A673 (cell line): ENCODE results near the gene ZSWIM9. TPM values are rescaled to one million over a fixed set of nuclear protein-coding genes. Genes with fewer than 3 reads are reported as not detected.

ENCODE experiments used
- BruUV-seq: library from RNA; stranded (reverse); fragments of 400-500 nt; replicated peaks from 2 replicates; lab custom pipeline; 2021; lab: Mats Ljungman, UMichigan
- CTCF ChIA-PET: fragments of 300-600 bp; sonication (Branson Sonifier 250); formaldehyde crosslinking; loops from one replicate; lab custom pipeline; 2022; ENCODE audit warnings: antibody characterized with exemption; lab: Charles Lee
- POLR2A ChIA-PET: fragments of 300-600 bp; sonication (Branson Sonifier 250); formaldehyde crosslinking; loops from one replicate; lab custom pipeline; 2022; ENCODE audit warnings: antibody characterized with exemption; ENCODE audit not compliant: low non-redundant PET; lab: Charles Lee
- DNase-seq: peaks from one replicate; pipeline ENCODE4 v3.0.0-alpha.2; 2015; ENCODE audit warnings: low spot score
- H3K27ac ChIP-seq: fragments of 200-600 bp; sonication (generic); 2 replicates; pipeline ENCODE4 v1.5.1; 2016; ENCODE audit warnings: mixed run types, low read depth, mild to moderate bottlenecking, mixed read lengths, antibody characterized with exemption, low read length; ENCODE audit not compliant: poor library complexity, severe bottlenecking
- H3K27me3 ChIP-seq: fragments of 200-600 bp; sonication (generic); replicated peaks from 2 replicates; pipeline ENCODE4 v1.6.1; 2017; ENCODE audit warnings: mixed run types, low read depth, mild to moderate bottlenecking, mixed read lengths, antibody characterized with exemption, low read length; ENCODE audit not compliant: insufficient read depth, poor library complexity
- H3K36me3 ChIP-seq: fragments of 200-600 bp; sonication (generic); 2 replicates; pipeline ENCODE4 v1.6.1; 2016; ENCODE audit warnings: mixed run types, mild to moderate bottlenecking, mixed read lengths, antibody characterized with exemption, low read length; ENCODE audit not compliant: insufficient read depth, poor library complexity, severe bottlenecking
- H3K4me1 ChIP-seq: fragments of 200-600 bp; sonication (generic); 2 replicates; pipeline ENCODE4 v1.6.1; 2017; ENCODE audit warnings: mixed run types, mild to moderate bottlenecking, mixed read lengths, antibody characterized with exemption, low read length; ENCODE audit not compliant: insufficient read depth, poor library complexity, severe bottlenecking
- H3K4me3 ChIP-seq: fragments of 200-600 bp; sonication (generic); 2 replicates; pipeline ENCODE4 v1.5.1; 2016; ENCODE audit warnings: low read depth, mixed run types, mild to moderate bottlenecking, mixed read lengths, low read length; ENCODE audit not compliant: poor library complexity, severe bottlenecking
- H3K9me3 ChIP-seq: fragments of 200-600 bp; sonication (generic); 2 replicates; pipeline ENCODE4 v1.6.1; 2016; ENCODE audit warnings: mixed run types, low read depth, mild to moderate bottlenecking, mixed read lengths, antibody characterized with exemption, low read length; ENCODE audit not compliant: poor library complexity, severe bottlenecking
- EZH2 ChIP-seq: fragments of 200-600 bp; sonication (generic); IDR thresholded peaks from 2 replicates; pipeline ENCODE4 v1.6.1; 2017; ENCODE audit warnings: borderline replicate concordance, low read depth, mild to moderate bottlenecking, mixed read lengths, antibody characterized with exemption, low read length; ENCODE audit not compliant: poor library complexity, severe bottlenecking
- intact Hi-C: fragments of 100-400 bp; cut with micrococcal nuclease; formaldehyde crosslinking; loops from one replicate; pipeline ENCODE4 v1.10.0; 2022; ENCODE audit not compliant: unreplicated experiment
- total RNA-seq: library from RNA; stranded (reverse); gene quantifications from 2 replicates; pipeline ENCODE4 v1.2.3, GENCODE V29; 2021
- TF ChIP-seq, protein P1 (sequence below): fragments of 300-800, 200-600 bp; sonication (generic); conservative IDR thresholded peaks from 2 replicates; pipeline ENCODE4 v1.5.1; 2017; ENCODE audit warnings: low read depth, mild to moderate bottlenecking, antibody characterized with exemption, low read length, moderate library complexity, mixed read lengths

ZSWIM9 gene
- total RNA-seq, 1 experiment from 2014 or later: 12.0 TPM

GRCh38 chr19:48194844-48195830 lies 24.7 kb downstream of the ZSWIM9 start:
- Histone ChIP-seq H3K27ac (no peak overlapping the region), H3K4me3 (no peak overlapping the region), H3K4me1 (peaks cover 15% of the 10 kb centered on the region), H3K9me3 (no peaks in the 10 kb centered on the region), H3K36me3 (no peaks in the 10 kb centered on the region), H3K27me3 (no peaks in the 10 kb centered on the region)
- ChIA-PET POLR2A (no interaction called here), CTCF (no interaction called here)
- DNase-seq: no peak
- TF ChIP-seq EZH2: no peak
- TF ChIP-seq, protein P1, sequence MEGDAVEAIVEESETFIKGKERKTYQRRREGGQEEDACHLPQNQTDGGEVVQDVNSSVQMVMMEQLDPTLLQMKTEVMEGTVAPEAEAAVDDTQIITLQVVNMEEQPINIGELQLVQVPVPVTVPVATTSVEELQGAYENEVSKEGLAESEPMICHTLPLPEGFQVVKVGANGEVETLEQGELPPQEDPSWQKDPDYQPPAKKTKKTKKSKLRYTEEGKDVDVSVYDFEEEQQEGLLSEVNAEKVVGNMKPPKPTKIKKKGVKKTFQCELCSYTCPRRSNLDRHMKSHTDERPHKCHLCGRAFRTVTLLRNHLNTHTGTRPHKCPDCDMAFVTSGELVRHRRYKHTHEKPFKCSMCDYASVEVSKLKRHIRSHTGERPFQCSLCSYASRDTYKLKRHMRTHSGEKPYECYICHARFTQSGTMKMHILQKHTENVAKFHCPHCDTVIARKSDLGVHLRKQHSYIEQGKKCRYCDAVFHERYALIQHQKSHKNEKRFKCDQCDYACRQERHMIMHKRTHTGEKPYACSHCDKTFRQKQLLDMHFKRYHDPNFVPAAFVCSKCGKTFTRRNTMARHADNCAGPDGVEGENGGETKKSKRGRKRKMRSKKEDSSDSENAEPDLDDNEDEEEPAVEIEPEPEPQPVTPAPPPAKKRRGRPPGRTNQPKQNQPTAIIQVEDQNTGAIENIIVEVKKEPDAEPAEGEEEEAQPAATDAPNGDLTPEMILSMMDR: no peak
- intact Hi-C loops: no loop called here
- BruUV-seq: no TSS peak

- H3K36me3 ChIP-seq: no peaks in the 10 kb centered on the region
- BruUV-seq: no TSS peak
- H3K27me3 ChIP-seq: no peaks in the 10 kb centered on the region
- intact Hi-C loops: no loop called here
- ChIA-PET CTCF (no interaction called here), POLR2A (no interaction called here)
- no peak for DNase-seq
- TF ChIP-seq, protein P1: no peak
- no peak for TF ChIP-seq EZH2
- H3K4me3 ChIP-seq: no peak overlapping the region
- peak overlapping the region; percentile 10 for H3K27ac ChIP-seq
- peaks cover 7% of the 10 kb centered on the region for H3K4me1 ChIP-seq
- H3K9me3 ChIP-seq: no peaks in the 10 kb centered on the region
Observed at GRCh38 chr19:48196321-48196763, 25.9 kb downstream of the ZSWIM9 start.

DNA sequence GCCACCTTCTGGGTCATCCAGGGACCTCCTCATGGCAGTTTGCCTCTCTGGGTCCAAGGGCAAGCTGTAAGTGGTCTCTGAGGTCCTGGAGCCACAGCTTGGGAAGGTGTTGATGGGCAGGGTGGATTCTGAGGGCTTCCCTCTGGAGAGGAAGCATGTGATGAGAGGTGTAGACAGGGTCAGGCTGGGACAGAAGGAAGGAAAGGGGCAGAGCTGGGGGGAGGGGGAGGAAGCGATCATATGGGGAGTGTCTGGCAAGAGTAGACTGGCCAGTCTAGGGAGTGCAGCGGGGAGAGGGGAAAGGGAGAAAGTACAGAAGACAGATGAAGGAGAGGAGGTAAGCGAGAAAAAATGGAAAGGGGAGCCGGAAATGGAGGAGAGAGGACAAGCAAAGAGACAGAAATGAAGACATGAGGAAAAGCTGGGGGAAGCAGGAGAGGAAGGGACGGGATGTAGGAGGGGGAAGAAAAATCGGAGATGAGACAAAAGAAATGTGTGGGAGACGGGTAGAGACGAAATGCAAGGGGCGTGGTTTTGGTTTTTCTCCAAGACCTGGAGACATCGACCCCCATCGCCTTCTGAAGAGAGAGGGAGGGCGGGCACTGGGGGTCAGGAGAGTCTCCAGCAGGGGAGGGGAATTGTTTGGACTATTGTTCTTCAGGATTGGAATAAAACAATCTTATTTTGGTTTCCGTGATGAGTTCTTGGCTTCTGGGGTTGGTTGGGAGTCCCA lies 26.6 kb downstream of the ZSWIM9 start:
- ChIA-PET POLR2A (no interaction called here), CTCF (no interaction called here)
- no peak overlapping the region for H3K4me3 ChIP-seq
- peak overlapping the region; percentile 10 for H3K27ac ChIP-seq
- no peaks in the 10 kb centered on the region for H3K36me3 ChIP-seq
- peak; percentile 27 for DNase-seq
- H3K4me1 ChIP-seq: peaks cover 7% of the 10 kb centered on the region
- TF ChIP-seq, protein P1: no peak
- TF ChIP-seq EZH2: no peak
- no peaks in the 10 kb centered on the region for H3K9me3 ChIP-seq
- intact Hi-C loops: no loop called here
- BruUV-seq: no TSS peak
- no peaks in the 10 kb centered on the region for H3K27me3 ChIP-seq
